ENCODE measurements around the gene BCKDHA.

DNA sequence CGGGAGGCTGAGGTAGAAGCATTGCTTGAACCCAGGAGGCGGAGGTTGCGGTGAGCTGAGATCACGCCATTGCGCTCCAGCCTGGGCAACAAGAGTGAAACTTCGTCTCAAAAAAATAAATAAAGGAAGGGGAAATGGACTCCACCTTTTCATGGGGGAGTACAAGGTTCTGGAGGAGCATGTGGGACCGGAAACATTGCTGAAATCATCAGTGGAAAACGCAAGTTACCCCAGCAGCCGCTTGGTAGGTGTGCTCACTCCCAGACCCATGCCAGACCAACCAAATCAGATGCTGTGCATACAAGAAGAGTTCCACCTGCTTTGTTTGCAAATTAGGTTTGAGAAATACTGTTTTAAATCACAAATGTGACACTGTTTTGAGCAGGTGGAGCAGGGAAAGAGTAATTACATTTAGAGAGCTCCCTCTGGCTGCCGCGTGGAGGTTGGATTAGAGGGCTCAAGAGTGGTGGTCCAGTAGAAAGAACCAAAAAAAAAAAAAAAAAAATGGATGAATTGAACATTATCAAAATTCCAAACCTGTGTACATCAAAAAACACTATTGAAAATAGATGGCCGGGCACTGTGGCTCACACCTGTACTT lies 50.2 kb downstream of the BCKDHA start:
- TF ChIP-seq, protein P1, sequence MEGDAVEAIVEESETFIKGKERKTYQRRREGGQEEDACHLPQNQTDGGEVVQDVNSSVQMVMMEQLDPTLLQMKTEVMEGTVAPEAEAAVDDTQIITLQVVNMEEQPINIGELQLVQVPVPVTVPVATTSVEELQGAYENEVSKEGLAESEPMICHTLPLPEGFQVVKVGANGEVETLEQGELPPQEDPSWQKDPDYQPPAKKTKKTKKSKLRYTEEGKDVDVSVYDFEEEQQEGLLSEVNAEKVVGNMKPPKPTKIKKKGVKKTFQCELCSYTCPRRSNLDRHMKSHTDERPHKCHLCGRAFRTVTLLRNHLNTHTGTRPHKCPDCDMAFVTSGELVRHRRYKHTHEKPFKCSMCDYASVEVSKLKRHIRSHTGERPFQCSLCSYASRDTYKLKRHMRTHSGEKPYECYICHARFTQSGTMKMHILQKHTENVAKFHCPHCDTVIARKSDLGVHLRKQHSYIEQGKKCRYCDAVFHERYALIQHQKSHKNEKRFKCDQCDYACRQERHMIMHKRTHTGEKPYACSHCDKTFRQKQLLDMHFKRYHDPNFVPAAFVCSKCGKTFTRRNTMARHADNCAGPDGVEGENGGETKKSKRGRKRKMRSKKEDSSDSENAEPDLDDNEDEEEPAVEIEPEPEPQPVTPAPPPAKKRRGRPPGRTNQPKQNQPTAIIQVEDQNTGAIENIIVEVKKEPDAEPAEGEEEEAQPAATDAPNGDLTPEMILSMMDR (IDR thresholded peaks at IDR 0.05) = no peak
- TF ChIP-seq POLR2AphosphoS5 (IDR thresholded peaks at IDR 0.05) = no peak
- TF ChIP-seq EP300 (IDR thresholded peaks at IDR 0.05) = no peak
- TF ChIP-seq POLR2A (IDR thresholded peaks at IDR 0.05) = no peak

Measured in stomach (tissue), 4 donors.